ENCODE data around the gene KRTAP6-3.

KRTAP6-3 gene, protein sequence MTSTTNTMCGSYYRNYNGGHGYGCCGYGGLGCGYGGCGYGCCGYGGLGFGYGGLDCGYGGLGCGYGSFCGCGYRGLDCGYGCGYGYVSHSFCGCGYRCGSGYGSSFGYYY

DNA sequence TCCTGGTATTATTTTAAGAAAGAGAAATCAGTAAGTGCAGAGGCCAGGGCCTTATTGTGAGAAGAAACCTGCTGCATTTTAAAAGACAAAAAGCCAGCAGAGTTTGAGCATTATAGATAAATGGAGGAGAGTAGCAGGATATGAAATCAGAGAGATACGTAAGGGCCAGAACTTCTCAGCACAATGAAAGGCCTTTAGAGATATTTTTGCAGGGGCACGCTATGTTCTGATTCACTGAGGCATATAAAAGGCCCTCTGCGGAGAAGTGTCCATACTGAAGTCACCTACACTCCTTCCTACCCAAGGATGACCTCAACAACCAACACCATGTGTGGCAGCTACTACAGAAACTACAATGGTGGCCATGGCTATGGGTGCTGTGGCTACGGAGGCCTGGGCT, at the start of gene KRTAP6-3:
TSS of gene KRTAP6-3 (plus strand) at position 301 of the 400 bp plus-strand sequence. CDS start at position 307, 6 bp downstream.
- no peak within 1 kb of the TSS for H3K4me3 ChIP-seq
- H3K27ac ChIP-seq, result no peak within 1 kb of the TSS

DNA sequence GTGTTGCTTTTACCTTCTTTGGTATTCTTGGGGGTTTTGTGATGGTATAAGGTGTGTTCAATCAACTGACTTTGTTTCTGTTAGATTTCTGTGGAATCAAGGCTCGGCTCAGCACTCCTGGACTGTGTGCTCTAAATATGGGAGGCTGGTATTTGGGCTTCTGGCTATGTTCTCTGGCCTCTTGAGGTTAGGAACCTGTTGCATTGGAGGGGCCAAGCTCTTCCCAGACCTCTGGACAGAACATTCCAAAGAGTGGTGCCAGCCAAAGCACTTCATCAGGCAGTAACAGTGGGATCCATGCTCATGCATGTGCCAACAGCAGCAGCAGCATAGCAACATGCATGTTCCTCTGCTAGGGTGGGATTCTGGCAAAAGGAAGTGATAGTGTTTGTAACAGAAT, 39.5 kb upstream of the KRTAP6-3 start:
- H3K27ac ChIP-seq, result no peak overlapping the region
- no peak overlapping the region for H3K4me3 ChIP-seq

DNA sequence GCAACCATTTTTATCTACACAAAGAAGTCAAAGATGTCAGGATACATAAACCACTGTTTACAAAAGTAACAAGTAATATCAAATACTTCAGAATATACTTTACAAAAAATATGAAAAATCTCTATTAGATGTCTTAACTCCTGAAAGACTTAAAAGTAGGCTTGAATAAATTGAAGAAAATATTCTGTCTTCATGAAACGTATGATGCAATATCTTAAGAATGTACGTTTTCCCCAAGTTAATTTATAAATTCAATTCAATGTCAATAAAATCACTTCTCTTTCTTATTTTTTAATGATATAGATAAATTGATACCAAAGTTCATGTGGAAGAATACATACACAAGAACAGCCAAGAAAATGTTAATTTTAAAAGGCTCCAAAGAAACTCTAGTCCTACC, 37.1 kb upstream of the KRTAP6-3 start:
- H3K4me3 ChIP-seq, result no peak overlapping the region
- H3K27ac ChIP-seq, result no peak overlapping the region

DNA sequence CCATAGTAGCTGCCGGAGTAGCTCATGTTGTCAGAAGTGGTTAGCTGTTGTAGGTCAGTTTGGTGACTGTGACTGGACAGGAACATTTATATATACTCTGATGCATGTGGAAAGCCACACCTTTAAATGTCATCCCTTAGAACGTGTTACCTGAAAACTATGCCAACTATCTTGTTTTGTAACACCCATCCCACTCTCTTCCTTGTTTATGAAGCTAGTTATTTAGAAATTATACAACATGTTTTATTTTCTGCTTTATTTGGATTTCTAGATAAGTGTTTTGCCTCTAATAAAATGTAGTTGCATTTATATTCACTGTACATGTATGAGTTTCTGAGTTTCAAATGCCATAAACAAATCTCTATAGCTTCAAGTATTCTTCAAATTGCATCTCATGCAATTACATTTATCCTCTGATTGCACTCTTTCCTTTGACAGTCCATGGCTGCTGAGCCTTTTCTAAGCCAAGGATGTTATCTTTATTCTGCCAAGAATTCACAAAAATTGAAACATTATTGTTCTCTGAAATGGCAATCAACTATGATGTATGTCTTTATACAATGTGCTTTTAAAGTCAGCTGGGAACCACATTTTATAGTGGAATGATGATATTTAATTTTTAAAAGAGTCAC, 30.9 kb upstream of the KRTAP6-3 start, which contains the start of gene KRTAP19-7:
TSS of gene KRTAP19-7 (minus strand) at position 51 of the 632 bp plus-strand sequence. CDS start at position 26, 25 bp downstream.
- Histone ChIP-seq H3K4me3 (no peak within 1 kb of the TSS), H3K27ac (no peak within 1 kb of the TSS)

DNA sequence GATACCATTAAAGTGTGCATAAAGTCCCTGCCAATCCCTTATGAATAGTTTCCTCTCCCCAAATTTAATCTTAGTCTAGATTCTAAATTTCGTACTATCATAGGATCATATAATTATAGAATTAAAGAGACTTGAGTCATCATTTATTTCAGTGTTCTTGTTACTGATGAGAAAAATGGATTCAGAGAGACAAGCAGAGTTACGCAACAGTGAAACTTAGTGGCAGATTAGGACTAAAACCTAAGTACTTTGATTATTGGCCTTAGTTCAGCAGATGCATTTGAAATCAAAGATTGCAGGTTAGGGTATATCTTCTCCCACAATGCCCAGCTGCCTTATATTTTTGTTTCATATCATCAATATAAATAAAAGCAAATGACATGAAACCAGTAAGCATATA, 30.3 kb upstream of the KRTAP6-3 start:
- H3K27ac ChIP-seq, result no peak overlapping the region
- H3K4me3 ChIP-seq, result no peak overlapping the region

DNA sequence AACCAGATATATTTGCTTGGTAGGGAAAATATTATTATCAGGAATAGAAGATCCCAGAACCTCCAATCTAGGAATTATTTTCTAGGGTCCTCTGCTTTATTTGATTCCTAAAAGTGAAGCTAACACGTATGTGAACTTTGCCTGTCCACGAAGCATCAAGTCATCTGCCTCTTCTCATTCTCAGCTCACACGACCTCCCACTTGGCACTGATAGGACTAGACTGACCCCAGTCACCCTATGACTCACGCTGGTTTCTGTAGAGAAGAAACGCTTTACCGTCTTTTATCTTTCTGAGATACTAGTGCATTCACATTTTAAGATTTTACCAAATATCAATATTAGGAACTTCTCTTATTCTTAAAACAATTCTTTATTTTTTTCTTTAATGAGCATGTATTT, 29.2 kb upstream of the KRTAP6-3 start:
- no peak overlapping the region for H3K4me3 ChIP-seq
- H3K27ac ChIP-seq, result no peak overlapping the region

DNA sequence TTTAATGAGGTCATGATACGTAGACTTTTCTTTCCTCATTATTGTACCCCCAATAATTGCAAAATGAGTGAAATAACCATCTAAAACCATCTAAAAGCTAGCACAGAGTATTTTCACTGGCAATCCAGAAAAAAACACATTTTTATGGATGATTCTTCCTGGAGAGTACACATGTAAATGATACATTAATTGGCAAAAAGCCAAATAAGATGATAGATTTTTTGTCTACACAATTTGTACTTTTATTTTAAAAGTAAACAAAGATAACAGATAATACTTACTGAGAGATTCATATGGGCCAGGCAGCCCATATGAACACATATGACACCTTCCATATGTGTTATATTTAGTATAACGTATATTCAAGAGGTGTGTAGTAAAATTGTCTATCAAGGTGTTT, 28.6 kb upstream of the KRTAP6-3 start:
- Histone ChIP-seq H3K27ac (no peak overlapping the region), H3K4me3 (no peak overlapping the region)

DNA sequence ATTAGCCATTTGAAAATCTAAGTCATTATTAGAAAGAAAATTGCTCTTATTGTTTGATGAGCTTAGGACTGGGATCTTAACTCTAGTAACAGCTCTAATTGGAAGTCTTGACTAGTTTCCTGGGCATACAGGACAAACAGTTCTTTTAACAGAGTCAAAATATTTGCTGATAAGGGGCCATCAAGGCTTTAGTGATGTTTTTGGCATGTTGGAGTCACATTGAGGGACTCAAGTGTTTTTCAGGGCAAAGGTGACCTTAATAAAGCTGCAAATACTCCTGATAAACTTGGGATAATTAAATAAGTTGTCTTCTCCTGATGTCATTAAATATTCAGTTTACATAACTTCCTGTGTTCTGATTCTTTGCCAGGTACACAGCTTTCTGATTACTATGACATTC, 24.6 kb upstream of the KRTAP6-3 start:
- no peak overlapping the region for H3K4me3 ChIP-seq

DNA sequence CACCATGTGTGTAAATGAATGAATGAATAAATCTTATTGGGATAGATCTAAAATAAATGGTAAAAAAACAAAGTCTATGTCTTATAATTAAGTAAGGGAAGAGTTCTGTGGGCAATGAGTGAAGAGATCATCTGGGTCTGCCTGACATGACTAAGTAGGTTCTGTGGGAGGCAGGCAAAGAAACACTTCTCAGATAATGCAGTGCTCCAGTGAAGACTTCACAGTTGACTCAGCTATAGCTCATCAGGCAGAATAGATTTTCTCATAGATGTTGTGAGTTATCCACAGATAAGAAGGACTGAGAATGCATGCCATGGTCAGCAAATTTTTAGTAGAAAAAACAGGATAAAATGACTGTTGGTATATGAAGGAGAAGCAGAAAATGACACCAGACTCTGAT, 14.5 kb upstream of the KRTAP6-3 start:
- H3K4me3 ChIP-seq, result no peak overlapping the region

More for the DNA sequence above, 24.6 kb upstream of the KRTAP6-3 start:
- H3K27ac ChIP-seq, result no peak overlapping the region

DNA sequence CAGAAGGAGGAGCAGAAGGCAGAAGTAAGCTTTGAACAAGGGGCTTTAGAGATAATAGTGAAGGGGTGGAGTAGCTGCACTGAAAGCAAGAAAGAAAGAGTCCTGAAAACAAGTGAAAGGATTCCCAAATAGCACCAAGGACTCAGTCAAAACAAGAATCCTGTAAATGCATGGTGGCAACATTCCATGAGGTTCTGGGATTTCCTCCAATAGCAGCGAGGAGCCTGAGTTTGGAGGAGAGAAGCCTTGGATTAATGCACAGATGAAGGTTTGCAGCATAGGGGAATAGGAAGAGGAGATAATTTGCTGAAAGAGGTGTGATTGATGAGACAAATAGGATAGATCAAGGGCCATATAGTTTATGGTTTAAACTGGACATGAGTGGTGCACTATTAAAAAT, 12.9 kb upstream of the KRTAP6-3 start:
- Histone ChIP-seq H3K4me3 (no peak overlapping the region), H3K27ac (no peak overlapping the region)

More for the DNA sequence above, 14.5 kb upstream of the KRTAP6-3 start:
- no peak overlapping the region for H3K27ac ChIP-seq

DNA sequence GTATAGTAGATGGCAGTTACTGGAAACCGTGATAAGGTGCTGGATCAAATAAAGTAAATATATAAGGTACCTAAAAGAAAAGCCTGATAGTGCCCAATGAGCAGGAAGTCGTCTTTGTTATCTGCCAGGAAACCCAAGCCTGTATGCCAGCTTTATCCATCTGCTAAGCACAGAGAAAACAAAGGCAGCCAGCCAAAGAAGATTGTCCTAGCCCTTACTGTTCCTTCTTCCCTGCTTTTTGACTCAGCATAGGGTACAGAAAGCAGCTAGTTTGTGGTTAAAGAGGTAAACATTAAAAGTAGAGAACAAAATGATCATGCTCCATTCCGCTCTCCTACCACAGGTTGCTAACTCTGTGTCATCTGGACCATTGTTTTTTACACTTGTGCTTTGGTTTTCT, 12.1 kb upstream of the KRTAP6-3 start:
- H3K27ac ChIP-seq, result no peak overlapping the region
- no peak overlapping the region for H3K4me3 ChIP-seq

DNA sequence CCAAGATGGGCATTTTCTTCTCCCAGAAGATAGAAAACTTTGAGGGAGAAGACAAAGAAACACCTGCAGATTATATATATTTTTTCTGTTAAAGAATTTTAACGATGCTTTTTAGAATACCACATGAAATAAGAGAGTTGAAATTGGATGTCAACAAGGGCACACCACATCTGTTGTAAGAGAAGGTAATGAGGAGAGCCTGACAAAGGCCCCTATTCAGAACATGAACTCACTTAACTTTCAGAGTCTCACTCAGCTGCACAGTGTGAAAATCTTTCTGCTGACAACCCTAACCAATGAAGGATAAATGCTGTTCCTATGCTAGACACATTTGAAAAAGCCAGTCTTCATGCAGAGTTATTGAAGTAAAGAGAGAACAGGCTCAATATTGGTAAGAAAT, 9.4 kb upstream of the KRTAP6-3 start:
- H3K27ac ChIP-seq, result no peak overlapping the region
- no peak overlapping the region for H3K4me3 ChIP-seq

DNA sequence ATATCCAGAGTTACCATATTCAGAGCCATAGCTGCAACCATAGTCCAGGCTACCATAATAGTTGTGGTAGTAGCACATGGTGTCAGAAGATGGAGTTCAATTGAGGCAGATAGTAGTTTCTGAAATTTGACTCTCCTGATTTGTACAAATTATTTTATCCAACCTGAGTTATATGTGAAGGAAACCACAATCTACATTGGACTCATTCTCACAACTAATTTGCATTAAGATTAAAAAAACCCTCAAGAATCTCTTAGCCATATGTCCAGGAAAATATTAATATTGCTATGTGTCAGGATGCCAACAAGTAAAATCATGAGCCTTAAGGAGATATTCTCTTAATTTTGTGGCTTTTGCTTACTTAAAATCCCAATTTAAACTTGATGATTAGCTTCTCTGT, 1.9 kb upstream of the KRTAP6-3 start, which contains the start of gene KRTAP22-2:
TSS of gene KRTAP22-2 (minus strand) at position 101 of the 400 bp plus-strand sequence.
- Histone ChIP-seq H3K27ac (no peak within 1 kb of the TSS), H3K4me3 (no peak within 1 kb of the TSS)

DNA sequence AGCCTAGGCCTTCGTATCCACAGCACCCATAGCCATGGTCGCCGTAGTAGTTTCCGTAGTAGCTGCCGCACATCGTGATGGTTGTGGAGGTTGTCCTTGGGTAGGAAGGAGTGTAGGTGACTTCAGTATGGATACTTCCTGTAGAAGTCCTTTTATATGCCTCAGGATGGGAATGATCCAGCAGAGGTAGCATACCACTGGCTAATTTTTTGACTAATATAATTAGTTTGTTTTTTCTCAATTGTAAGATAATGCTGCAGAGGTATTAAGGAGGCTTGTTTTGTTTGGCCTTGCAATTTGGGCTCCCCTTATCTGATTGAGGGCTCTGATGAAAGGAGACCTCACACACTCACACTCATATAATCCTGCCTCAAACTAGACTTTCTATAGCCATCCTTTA, 6.6 kb downstream of the KRTAP6-3 start, which contains the start of gene KRTAP6-2:
TSS of gene KRTAP6-2 (minus strand) at position 101 of the 400 bp plus-strand sequence. CDS start at position 73, 28 bp downstream.
- no peak within 1 kb of the TSS for H3K27ac ChIP-seq
- no peak within 1 kb of the TSS for H3K4me3 ChIP-seq

DNA sequence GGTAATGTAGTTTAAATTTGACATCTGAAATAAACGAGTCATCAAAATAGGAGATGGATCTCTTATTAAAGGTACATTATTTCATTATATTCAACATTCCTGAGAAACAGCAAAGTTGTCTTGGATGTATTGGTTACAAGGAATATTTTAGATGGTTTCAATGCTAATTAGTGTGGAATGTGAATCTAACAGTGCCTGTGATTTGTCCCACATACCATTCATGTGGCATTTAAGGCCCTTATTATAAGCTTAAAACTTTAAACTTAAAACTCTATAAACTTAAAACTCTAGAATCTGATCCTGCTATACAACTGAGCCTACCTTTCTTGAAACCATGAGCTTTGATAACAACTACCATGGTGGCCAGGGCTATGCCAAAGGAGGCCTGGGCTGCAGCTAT, 8.5 kb downstream of the KRTAP6-3 start, which contains the start of gene KRTAP22-1:
TSS of gene KRTAP22-1 (plus strand) at position 301 of the 400 bp plus-strand sequence.
- no peak within 1 kb of the TSS for H3K27ac ChIP-seq
- H3K4me3 ChIP-seq, result no peak within 1 kb of the TSS

DNA sequence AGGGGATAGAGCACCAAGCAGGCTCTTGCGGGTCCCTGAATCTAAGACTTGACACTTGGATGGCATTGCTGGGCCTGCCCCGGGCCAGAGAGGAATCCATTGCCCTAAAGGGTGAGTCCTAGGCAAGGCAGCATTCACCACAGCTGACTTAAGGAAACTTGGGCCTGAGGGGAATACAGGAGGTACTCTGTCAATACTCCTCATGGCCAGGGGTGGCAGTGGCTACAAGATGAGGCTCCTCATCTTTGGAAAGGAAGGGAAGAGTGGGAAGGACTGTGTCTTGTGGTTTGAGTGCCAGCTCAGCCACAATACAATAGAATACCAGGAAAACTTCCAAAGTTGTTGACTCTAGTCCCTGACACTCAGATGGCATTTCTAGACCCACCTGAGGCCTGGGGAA, 13.7 kb downstream of the KRTAP6-3 start:
- Histone ChIP-seq H3K27ac (no peak overlapping the region), H3K4me3 (no peak overlapping the region)

DNA sequence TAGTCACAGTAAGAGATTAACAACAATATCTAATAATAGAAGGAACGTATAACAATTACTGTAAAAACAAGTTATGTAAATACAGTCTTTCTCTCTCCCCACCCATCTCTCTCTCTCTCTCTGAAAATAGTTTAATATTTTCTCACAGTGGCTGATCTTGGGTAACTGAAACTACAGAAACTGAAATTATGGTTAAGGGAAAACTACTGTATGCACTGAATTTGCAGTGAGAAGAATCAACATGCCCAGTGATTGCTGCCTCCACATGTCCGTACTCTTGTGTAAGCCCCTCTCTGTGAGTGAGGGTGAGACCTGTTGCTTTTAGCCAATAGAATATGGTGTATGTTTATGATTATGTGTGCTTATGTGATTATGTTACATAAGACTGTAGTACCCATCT, 19.9 kb downstream of the KRTAP6-3 start:
- Histone ChIP-seq H3K27ac (no peak overlapping the region), H3K4me3 (no peak overlapping the region)

DNA sequence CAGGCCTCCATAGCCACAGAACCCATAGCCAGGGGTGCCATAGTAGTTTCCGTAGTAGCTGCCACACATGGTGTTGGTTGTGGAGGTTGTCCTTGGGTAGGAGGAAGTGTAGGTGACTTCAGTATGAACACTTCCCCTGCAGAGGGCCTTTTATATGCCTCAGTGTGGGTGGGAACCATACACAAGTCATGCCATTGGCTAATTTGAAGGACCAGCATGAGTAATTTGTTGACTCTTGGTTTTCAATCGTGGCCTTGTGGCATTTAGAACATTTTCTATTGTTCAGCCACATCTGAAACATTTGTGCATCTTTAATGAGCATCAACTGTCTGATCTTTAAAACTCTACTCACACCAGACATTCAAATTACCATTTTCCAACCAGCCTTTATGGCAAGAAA, 21.6 kb downstream of the KRTAP6-3 start, which contains the start of gene KRTAP6-1:
TSS of gene KRTAP6-1 (minus strand) at position 95 of the 400 bp plus-strand sequence. CDS start at position 69, 26 bp downstream.
- H3K4me3 ChIP-seq, result no peak within 1 kb of the TSS
- no peak within 1 kb of the TSS for H3K27ac ChIP-seq

DNA sequence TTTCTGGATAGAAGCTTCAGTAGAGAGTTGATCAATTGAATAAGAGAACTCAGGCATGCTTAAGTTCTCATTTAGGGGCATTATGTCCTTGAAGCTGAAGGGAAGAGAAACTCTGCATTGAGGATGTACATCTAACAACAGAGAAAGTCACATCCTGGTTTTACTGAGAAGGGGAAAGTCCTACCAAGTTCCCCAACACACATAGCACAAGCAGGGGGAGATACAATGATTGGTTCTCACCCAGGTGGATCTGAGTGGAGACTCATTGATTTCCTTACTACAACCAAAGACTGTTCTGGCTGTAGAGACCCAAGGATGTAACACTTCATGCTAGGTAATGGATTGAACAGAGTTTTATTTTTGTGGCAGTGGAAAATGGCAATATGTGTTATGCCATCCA, 23.0 kb downstream of the KRTAP6-3 start:
- H3K4me3 ChIP-seq, result no peak overlapping the region
- no peak overlapping the region for H3K27ac ChIP-seq

DNA sequence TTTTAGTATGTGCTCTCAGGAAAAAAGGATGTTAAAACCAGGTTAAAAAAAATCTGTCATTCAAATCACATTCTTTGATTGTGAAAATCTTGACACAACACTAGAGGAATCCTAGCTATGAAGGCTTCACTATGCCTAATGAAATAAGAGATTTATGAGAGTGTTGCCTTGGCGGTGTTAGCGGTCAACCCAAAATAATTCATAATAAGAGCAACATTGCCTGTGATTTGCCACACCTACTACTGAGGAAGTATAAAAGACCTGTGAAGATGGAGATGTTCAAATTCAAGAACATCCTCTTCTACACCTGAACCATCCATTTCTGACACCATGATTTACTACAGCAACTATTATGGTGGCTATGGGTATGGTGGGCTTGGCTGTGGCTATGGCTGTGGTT, 23.9 kb downstream of the KRTAP6-3 start, which contains the start of gene KRTAP20-1:
TSS of gene KRTAP20-1 (plus strand) at position 301 of the 400 bp plus-strand sequence. CDS start at position 331, 30 bp downstream.
- Histone ChIP-seq H3K4me3 (no peak within 1 kb of the TSS), H3K27ac (no peak within 1 kb of the TSS)

DNA sequence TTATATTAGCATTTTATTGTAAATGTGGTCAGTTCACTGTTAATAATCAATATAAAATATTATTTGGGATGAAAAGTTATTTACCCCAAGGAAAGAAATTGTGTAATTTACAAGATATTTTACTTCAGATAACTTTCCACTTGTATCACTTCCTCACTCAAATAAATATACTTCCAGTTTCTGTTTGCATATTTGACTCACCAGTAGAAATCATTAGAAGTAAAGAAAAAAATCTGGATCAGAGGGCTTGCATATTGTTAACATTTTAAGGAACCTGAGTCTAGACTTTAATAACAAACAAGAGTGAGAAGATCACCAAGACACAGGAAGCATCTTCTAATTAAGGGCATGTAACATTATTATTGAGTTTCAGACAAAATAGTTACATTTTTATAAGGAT, 27.8 kb downstream of the KRTAP6-3 start:
- Histone ChIP-seq H3K27ac (no peak overlapping the region), H3K4me3 (no peak overlapping the region)
